ENCODE results near the gene MYL4.
"Not testable (repeated sequence)": the region's sequence is repeated elsewhere in the genome, so short reads cannot be mapped to it uniquely, and the experiment has no call there.

The MYL4 gene

DNA sequence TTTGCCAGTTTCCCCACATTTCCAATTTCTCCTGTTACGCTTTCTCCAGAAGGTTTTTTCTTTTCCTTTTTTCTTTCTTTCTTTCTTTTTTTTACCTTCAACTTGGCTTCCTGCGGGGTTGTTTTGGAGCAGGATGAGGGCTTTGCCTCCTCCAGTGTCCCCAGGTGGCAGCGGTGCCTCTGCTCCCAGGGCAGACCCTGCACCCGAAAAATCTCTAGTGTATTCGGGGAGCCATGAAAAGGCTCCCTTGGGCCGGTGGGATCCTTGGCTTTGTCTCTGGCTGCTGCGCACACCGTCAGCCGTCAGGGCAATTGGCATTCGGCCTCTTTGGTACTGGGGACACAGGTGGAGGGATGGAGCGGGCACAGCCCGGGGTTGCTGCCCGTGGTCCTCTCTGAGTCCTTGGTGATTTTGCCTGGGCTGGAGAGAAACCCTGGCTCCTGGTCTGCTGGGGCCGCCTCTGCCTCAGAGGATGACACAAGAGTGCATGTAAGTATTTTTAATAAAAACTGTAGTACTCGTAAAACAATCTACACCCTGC, 45.3 kb downstream of the MYL4 start:
- Histone ChIP-seq H3K27me3 (ENCODE audit: control insufficient read depth, insufficient read depth, low read length) (no peaks in the 10 kb centered on the region), H3K36me3 (ENCODE audit: control insufficient read depth, insufficient read depth, low read length) (no peaks in the 10 kb centered on the region), H3K27ac (ENCODE audit: low read depth, low read length) (peak overlapping the region; percentile 95), H3K4me1 (ENCODE audit: control insufficient read depth, insufficient read depth, low read length) (peaks cover 10% of the 10 kb centered on the region), H3K9ac (ENCODE audit: low read length) (peak overlapping the region; percentile 62), H3K4me3 (ENCODE audit: low read length) (peak overlapping the region; percentile 88)

DNA sequence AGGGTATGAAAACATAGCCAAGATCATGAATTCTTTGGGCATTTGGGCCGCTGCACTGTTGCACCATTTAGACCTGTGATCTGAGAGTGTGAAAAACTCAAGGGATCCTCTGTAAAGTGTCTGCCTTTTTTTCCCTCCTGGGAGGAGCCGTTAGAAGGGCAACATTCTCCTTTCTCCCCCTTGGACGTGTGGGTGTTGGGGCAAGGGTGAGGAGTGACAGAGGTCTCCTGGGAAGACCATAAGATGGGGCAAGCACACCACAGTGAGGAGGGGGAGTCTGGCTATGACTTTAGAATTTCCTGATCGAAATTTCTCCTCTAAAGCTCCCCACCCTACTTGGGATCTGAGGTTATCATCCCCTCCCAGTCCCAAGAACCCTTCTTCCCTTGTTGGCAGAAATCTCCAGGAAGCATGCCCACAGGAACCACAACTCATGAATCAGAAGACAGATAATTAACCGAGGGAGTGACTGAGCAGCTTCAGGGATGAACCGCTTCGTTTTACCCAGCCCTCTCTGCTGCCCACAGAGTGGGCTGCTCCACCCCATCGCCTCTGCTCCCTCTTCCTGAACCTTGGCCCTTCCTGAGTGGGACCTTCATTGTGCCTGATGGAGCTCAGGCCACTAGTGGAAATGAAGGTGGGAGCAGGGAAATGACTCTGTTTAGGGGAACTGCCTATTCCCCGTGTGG, 48.6 kb downstream of the MYL4 start:
- Histone ChIP-seq H3K4me1 (ENCODE audit: control insufficient read depth, insufficient read depth, low read length) (peaks cover 12% of the 10 kb centered on the region), H3K36me3 (ENCODE audit: control insufficient read depth, insufficient read depth, low read length) (no peaks in the 10 kb centered on the region), H3K27ac (ENCODE audit: low read depth, low read length) (peak overlapping the region; percentile 6), H3K4me3 (ENCODE audit: low read length) (no peak overlapping the region), H3K27me3 (ENCODE audit: control insufficient read depth, insufficient read depth, low read length) (no peaks in the 10 kb centered on the region), H3K9ac (ENCODE audit: low read length) (no peak overlapping the region)

DNA sequence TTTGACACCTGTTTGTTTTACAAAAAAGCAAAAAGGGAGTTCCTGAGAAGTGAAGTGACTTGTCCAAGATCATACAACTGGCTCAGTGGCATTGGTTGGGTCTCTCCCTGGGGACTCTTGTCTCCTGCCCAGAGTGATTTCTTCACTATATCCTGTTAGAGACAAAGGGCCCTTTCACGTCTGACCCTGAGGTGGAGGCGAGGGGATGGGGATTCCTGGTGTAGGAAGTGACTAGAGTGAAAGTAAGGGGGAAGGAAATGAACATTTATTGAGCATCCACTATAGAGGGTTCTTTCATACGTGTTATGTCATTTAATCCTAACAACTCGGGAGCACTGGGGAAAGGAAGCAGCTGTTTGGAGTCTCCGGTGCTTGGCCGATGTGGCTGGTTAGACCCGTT, 53.4 kb downstream of the MYL4 start:
- peaks cover 19% of the 10 kb centered on the region for H3K4me1 ChIP-seq (ENCODE audit: control insufficient read depth, insufficient read depth, low read length)
- no peak overlapping the region for H3K27ac ChIP-seq (ENCODE audit: low read depth, low read length)
- H3K4me3 ChIP-seq (ENCODE audit: low read length) = no peak overlapping the region
- H3K9ac ChIP-seq (ENCODE audit: low read length) = no peak overlapping the region
- no peaks in the 10 kb centered on the region for H3K27me3 ChIP-seq (ENCODE audit: control insufficient read depth, insufficient read depth, low read length)
- H3K36me3 ChIP-seq (ENCODE audit: control insufficient read depth, insufficient read depth, low read length) = no peaks in the 10 kb centered on the region

DNA sequence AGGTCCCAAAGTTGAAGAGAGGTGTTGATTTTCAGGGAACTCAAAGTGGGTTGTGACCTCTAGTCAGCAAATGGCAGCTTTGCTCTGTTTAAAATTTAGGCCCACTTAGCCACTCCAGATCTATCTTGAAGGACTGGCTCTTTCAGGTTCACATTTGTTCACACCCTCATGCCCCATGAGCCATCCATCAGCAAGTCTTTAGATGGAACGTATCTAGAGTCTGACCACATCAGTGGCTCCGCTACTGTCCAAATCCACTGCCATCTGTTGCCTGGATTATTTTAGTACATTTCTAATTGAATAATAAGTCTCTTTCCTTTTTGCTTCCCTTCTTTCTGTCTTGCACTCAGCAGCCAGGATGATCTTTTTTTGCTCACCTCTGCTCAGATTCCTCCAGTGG, 55.0 kb downstream of the MYL4 start:
- Histone ChIP-seq H3K27me3 (ENCODE audit: control insufficient read depth, insufficient read depth, low read length) (no peaks in the 10 kb centered on the region), H3K9ac (ENCODE audit: low read length) (no peak overlapping the region), H3K27ac (ENCODE audit: low read depth, low read length) (no peak overlapping the region), H3K4me1 (ENCODE audit: control insufficient read depth, insufficient read depth, low read length) (peaks cover 19% of the 10 kb centered on the region), H3K4me3 (ENCODE audit: low read length) (no peak overlapping the region), H3K36me3 (ENCODE audit: control insufficient read depth, insufficient read depth, low read length) (no peaks in the 10 kb centered on the region)

DNA sequence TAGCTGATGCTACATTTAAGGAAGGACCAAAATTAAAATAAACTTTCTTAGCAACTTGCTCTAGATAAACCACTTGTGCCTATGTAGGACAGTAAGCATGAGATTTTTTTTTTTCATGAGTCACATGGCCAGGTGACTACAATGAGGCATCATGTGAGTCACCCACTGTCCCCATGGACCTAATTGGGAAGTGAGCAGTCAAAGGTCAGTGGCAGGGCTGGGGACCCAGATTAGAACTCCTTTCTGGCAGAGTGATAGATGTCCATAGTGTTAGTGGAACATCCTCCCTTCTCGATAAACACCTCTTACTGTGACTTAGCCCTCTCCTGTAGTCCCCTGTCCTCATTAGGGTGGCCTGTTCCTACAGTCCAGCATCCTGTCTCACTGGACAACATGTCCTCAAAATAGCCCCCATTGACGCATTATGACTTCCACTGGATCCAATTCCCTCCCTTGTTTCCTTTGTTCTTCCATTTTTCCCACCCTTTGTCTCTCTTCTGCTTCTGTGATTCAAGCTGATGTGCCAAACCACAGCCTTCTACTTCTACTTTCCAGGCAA, 56.9 kb downstream of the MYL4 start:
- H3K4me3 ChIP-seq (ENCODE audit: low read length) = no peak overlapping the region
- H3K9ac ChIP-seq (ENCODE audit: low read length) = no peak overlapping the region
- no peaks in the 10 kb centered on the region for H3K27me3 ChIP-seq (ENCODE audit: control insufficient read depth, insufficient read depth, low read length)
- peak overlapping the region; percentile 52 for H3K27ac ChIP-seq (ENCODE audit: low read depth, low read length)
- no peaks in the 10 kb centered on the region for H3K36me3 ChIP-seq (ENCODE audit: control insufficient read depth, insufficient read depth, low read length)
- peaks cover 22% of the 10 kb centered on the region for H3K4me1 ChIP-seq (ENCODE audit: control insufficient read depth, insufficient read depth, low read length)

DNA sequence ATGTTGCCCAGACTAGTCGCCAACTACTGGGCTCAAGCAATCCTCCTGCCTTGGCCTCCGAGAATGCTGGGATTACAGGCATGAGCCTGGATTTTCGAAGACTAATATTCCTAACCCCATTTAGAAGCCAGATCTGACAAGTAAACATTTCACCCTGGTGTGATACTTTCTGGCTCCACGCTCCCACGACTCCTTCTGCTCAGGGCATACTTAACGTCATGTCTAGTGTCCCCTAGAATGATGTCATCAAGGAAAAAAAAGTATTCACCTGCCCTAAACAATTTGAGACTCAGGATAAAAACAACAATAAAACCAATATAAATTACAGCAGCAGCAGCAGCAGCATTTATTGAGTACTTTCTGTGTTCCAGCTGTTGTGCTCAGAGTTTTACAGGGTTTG, 57.6 kb downstream of the MYL4 start:
- Histone ChIP-seq H3K27ac (ENCODE audit: low read depth, low read length) (peak overlapping the region; percentile 51), H3K4me1 (ENCODE audit: control insufficient read depth, insufficient read depth, low read length) (peaks cover 22% of the 10 kb centered on the region), H3K27me3 (ENCODE audit: control insufficient read depth, insufficient read depth, low read length) (no peaks in the 10 kb centered on the region)

DNA sequence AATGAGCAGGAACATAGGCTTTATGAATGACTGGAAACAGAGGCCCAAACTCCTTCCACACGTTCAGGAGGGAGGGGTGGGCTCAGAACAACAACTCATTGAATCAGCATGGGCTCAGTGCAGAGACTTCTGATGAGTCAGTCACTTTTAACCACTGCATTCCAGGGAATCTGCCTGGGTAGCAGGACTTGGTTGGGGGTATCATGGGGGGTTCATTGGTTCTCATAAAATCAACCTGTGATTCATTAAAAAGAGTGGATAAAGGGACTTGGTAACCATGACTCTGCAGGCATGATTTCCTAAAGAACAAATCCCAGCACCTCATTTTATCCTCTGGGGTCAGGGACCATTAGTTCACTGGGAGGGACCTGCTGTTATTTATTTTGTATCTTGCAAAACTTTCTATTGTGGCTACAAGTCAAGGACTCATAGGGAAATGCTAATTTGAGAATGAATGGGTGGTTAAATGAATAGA, 58.2 kb downstream of the MYL4 start:
- Histone ChIP-seq H3K27ac (ENCODE audit: low read depth, low read length) (peak overlapping the region; percentile 51), H3K4me3 (ENCODE audit: low read length) (no peak overlapping the region), H3K36me3 (ENCODE audit: control insufficient read depth, insufficient read depth, low read length) (no peaks in the 10 kb centered on the region), H3K27me3 (ENCODE audit: control insufficient read depth, insufficient read depth, low read length) (no peaks in the 10 kb centered on the region), H3K4me1 (ENCODE audit: control insufficient read depth, insufficient read depth, low read length) (peaks cover 22% of the 10 kb centered on the region), H3K9ac (ENCODE audit: low read length) (no peak overlapping the region)

More for the DNA sequence above, 57.6 kb downstream of the MYL4 start:
- Histone ChIP-seq H3K36me3 (ENCODE audit: control insufficient read depth, insufficient read depth, low read length) (no peaks in the 10 kb centered on the region), H3K4me3 (ENCODE audit: low read length) (no peak overlapping the region), H3K9ac (ENCODE audit: low read length) (no peak overlapping the region)

DNA sequence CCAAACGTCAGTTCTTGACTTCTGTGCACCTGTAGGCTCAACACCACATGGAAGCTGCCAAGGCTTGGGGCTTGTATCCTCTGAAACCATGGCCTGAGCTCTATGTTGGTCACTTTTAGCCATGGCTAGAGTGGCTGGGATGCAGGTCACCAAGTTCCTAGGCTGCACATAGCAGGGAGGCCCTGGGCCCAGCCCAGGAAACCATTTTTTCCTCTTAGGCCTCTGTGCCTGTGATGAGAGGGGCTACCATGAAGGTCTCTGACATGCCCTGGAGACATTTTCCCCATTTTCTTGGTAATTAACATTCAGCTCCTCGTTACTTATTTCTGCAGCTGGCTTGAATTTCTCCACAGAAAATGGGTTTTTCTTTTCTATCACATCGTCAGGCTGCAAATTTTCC, 59.8 kb downstream of the MYL4 start:
- H3K36me3 ChIP-seq (ENCODE audit: control insufficient read depth, insufficient read depth, low read length); H3K4me3 ChIP-seq (ENCODE audit: low read length); H3K27ac ChIP-seq (ENCODE audit: low read depth, low read length); H3K9ac ChIP-seq (ENCODE audit: low read length); H3K27me3 ChIP-seq (ENCODE audit: control insufficient read depth, insufficient read depth, low read length): not testable (repeated sequence)
- H3K4me1 ChIP-seq (ENCODE audit: control insufficient read depth, insufficient read depth, low read length) = peaks cover 17% of the 10 kb centered on the region

DNA sequence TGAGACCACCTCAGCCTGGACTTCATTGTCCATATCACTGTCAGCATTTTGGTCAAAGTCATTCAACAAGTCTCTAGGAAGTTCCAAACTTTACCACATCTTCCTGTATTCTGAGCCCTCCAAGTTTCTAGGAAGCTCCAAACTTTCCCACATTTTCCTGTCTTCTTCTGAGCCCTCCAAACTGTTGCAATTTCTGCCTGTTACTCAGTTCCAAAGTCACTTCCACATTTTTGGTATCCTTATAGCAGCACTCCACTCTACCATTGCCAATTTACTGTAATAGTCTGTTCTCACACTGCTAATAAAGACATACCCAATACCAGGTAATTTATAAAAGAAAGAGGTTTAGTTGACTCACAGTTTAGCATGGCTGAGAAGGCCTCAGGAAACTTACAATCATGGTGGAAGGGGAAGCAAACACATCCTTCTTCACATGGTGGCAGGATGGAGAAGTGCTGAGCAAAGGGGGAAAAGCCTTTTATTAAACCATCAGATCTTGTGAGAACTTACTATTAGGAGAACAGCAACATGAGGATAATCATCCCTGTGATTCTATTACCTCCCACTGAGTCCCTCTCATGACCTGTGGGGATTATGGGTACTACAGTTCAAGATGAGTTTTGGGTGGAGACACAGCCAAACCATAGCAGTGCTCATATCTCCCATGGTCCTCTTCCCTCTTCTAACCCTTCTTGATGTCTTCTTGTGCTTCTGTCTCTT, 60.6 kb downstream of the MYL4 start:
- not testable (repeated sequence) for H3K9ac ChIP-seq (ENCODE audit: low read length)

DNA sequence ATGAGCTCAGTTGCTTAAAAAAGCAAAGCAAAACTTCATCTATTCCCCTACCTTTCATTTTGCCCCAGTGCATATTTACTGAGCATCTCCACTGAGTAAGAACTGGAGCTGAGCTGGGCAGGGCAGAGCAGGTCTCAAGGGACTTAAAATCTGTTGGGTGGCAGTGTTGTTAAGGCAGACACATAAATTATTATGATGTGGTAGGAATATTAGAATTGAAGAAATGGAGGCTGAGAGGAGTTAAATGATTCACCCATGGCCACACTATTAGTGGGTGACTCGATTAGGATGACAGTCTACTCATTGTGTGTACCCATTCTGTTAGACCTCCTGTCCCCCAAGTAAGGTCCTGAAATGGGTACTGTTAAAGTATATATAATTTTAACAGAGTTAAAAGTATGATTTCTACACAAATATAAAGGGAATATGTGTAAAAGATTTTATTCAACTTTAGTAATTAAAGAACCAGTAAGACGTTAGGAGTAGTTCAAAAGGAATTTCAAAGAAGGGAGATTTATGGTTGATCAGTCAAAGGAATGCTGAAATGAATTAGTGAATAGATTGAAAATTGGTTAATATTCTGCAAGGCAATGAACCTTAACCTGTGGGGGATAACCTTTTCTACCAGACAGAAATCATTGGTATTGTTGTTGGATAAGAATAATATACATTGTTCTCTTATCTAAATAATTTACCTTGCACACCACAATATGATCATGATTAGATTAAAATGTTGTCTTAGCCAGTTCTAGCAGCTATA, 62.0 kb downstream of the MYL4 start:
- Histone ChIP-seq H3K9ac (ENCODE audit: low read length) (no peak overlapping the region), H3K27me3 (ENCODE audit: control insufficient read depth, insufficient read depth, low read length) (no peaks in the 10 kb centered on the region), H3K4me3 (ENCODE audit: low read length) (no peak overlapping the region), H3K36me3 (ENCODE audit: control insufficient read depth, insufficient read depth, low read length) (no peaks in the 10 kb centered on the region), H3K4me1 (ENCODE audit: control insufficient read depth, insufficient read depth, low read length) (peaks cover 30% of the 10 kb centered on the region), H3K27ac (ENCODE audit: low read depth, low read length) (no peak overlapping the region)

More for the DNA sequence above, 60.6 kb downstream of the MYL4 start:
- not testable (repeated sequence) for H3K4me3 ChIP-seq (ENCODE audit: low read length); H3K36me3 ChIP-seq (ENCODE audit: control insufficient read depth, insufficient read depth, low read length); H3K27ac ChIP-seq (ENCODE audit: low read depth, low read length); H3K27me3 ChIP-seq (ENCODE audit: control insufficient read depth, insufficient read depth, low read length)
- H3K4me1 ChIP-seq (ENCODE audit: control insufficient read depth, insufficient read depth, low read length) = peaks cover 24% of the 10 kb centered on the region

DNA sequence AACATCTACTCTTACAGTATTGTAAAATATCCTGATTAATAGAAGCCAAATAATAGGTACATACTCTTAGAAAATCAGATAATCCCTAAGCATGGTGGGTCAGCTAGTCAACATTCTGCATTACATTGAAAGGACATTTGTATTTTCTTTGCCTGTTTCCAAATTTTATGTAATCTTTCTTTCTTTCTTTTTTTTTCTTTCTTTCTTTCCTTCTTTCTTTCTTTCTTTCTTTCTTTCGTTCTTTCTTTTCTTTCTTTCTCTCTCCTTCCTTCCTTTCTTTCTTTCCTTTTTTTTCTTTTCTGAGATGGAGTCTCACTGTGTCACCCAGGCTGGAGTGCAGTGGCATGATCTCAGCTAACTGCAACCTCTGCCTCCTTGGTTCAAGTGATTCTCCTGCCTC, 63.3 kb downstream of the MYL4 start:
- H3K27me3 ChIP-seq (ENCODE audit: control insufficient read depth, insufficient read depth, low read length) = no peaks in the 10 kb centered on the region
- H3K9ac ChIP-seq (ENCODE audit: low read length) = no peak overlapping the region
- peaks cover 38% of the 10 kb centered on the region for H3K4me1 ChIP-seq (ENCODE audit: control insufficient read depth, insufficient read depth, low read length)
- no peaks in the 10 kb centered on the region for H3K36me3 ChIP-seq (ENCODE audit: control insufficient read depth, insufficient read depth, low read length)
- no peak overlapping the region for H3K4me3 ChIP-seq (ENCODE audit: low read length)
- H3K27ac ChIP-seq (ENCODE audit: low read depth, low read length) = no peak overlapping the region

DNA sequence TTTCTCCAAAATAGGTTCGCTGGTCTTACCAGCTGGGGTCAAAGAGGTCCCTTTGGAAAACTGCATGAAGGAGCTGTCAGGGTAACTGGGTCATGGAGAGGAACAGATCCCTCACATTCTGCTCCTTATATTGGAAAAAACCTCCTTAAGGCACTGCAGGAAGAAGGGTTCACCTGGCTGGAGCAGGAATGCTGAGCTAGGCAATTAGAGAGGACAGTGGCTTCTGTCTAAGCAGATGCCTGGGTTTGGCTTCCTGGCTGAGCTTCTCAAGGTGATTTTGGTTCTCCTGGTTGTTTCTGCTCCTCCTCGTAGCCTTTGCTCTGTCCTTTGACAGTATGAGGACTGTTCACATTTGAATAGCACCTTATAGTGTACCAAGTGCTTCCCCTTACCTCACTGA, 64.1 kb downstream of the MYL4 start:
- peak overlapping the region; percentile 98 for H3K27ac ChIP-seq (ENCODE audit: low read depth, low read length)
- H3K9ac ChIP-seq (ENCODE audit: low read length) = no peak overlapping the region
- H3K4me3 ChIP-seq (ENCODE audit: low read length) = no peak overlapping the region
- no peaks in the 10 kb centered on the region for H3K27me3 ChIP-seq (ENCODE audit: control insufficient read depth, insufficient read depth, low read length)
- no peaks in the 10 kb centered on the region for H3K36me3 ChIP-seq (ENCODE audit: control insufficient read depth, insufficient read depth, low read length)
- peaks cover 44% of the 10 kb centered on the region for H3K4me1 ChIP-seq (ENCODE audit: control insufficient read depth, insufficient read depth, low read length)
